HG02642 (cell line): ENCODE measurements around the gene CAPRIN2.

Experiments
- ATAC-seq: cut with Tn5 transposase; IDR thresholded peaks from one replicate; pipeline ENCODE4 v1.9.1; 2021; ENCODE audit warnings: mild to moderate bottlenecking; ENCODE audit not compliant: unreplicated experiment, poor library complexity

Gene CAPRIN2

GRCh38 chr12:30701056-30701455, 53.7 kb downstream of the CAPRIN2 start:
- ATAC-seq = no peak

- no peak for ATAC-seq
Observed at GRCh38 chr12:30700216-30700900, 54.4 kb downstream of the CAPRIN2 start.

- no peak for ATAC-seq
Observed at GRCh38 chr12:30698346-30698745, 56.4 kb downstream of the CAPRIN2 start.

GRCh38 chr12:30696943-30697342, 57.8 kb downstream of the CAPRIN2 start:
- ATAC-seq = no peak

- ATAC-seq = no peak
Observed at GRCh38 chr12:30696486-30696885, 58.3 kb downstream of the CAPRIN2 start.

GRCh38 chr12:30696103-30696408, 58.7 kb downstream of the CAPRIN2 start:
- peak; percentile 41 for ATAC-seq

- ATAC-seq = peak; percentile 83
Observed at GRCh38 chr12:30695199-30696102, 59.3 kb downstream of the CAPRIN2 start, which contains the start of gene IPO8. TSS of gene IPO8 (minus strand) at chr12:30695869. CDS start at chr12:30695647, 222 bp downstream.

GRCh38 chr12:30694412-30695198, 60.1 kb downstream of the CAPRIN2 start:
- peak; percentile 36 for ATAC-seq

- ATAC-seq = no peak
Observed at GRCh38 chr12:30692470-30692869, 62.3 kb downstream of the CAPRIN2 start.

GRCh38 chr12:30691122-30691879, 63.5 kb downstream of the CAPRIN2 start:
- ATAC-seq = no peak

- ATAC-seq = no peak
Observed at GRCh38 chr12:30687265-30687986, 67.3 kb downstream of the CAPRIN2 start.

GRCh38 chr12:30679241-30679640, 75.5 kb downstream of the CAPRIN2 start:
- no peak for ATAC-seq

- no peak for ATAC-seq
Observed at GRCh38 chr12:30678221-30678620, 76.5 kb downstream of the CAPRIN2 start.

- ATAC-seq = no peak
Observed at GRCh38 chr12:30661210-30661609, 93.5 kb downstream of the CAPRIN2 start.
